ENCODE measurements around the gene ID3. TPM values are rescaled to one million over a fixed set of nuclear protein-coding genes. Genes with fewer than 3 reads are reported as not detected.

Gene ID3
- polyA plus RNA-seq, 1 donor from 2014 or later = 8.0 TPM

Other genes starting within 250 kb of the ID3 start
- gene HNRNPR, start 215.2 kb downstream of the ID3 start, polyA plus RNA-seq = 295 and 345 TPM in 2 replicates
- gene ZNF436, start 189.7 kb downstream of the ID3 start, polyA plus RNA-seq = 27.1 and 30.8 TPM in 2 replicates
- gene TCEA3, start 134.8 kb downstream of the ID3 start, polyA plus RNA-seq = 0.70 TPM in 1 of 2 replicates, not detected in the other
- 14.7 and 24.9 TPM in 2 replicates for gene ASAP3, start 75.3 kb downstream of the ID3 start, polyA plus RNA-seq
- 0.16 and 0.50 TPM in 2 replicates for gene E2F2, start 28.3 kb downstream of the ID3 start, polyA plus RNA-seq
- gene RPL11, start 132.3 kb upstream of the ID3 start, polyA plus RNA-seq = 1,052 and 1,136 TPM in 2 replicates
- 20.0 and 25.7 TPM in 2 replicates for gene ELOA, start 184.0 kb upstream of the ID3 start, polyA plus RNA-seq
- 242 and 267 TPM in 2 replicates for gene PITHD1, start 218.9 kb upstream of the ID3 start, polyA plus RNA-seq
- gene LYPLA2, start 231.6 kb upstream of the ID3 start, polyA plus RNA-seq = 107 and 119 TPM in 2 replicates
- gene GALE, start 241.3 kb upstream of the ID3 start, polyA plus RNA-seq = 109 and 130 TPM in 2 replicates

Data from neural cell (in vitro differentiated cells).